ENCODE results near the gene PRAME. TPM values are rescaled to one million over a fixed set of nuclear protein-coding genes. Genes with fewer than 3 reads are reported as not detected.

Gene PRAME
- total and polyA plus RNA-seq, 4 donors, result 0.02 to 1.5 TPM; not detected in 2

- ATAC-seq (ENCODE audit: insufficient read depth, low FRiP score) (no peak), DNase-seq (no peak)
- WGBS, 2 donors, result 73 to 77% methylated on average over 5 of the region's 5 CpGs
- no peak for TF ChIP-seq CTCF (IDR thresholded peaks at IDR 0.05; ENCODE audit: control extremely low read depth, extremely low read depth)
- H3K9ac ChIP-seq (ENCODE audit: insufficient read depth in 1 of 2, low read length in 2 of 2), result no peak overlapping the region
- H3K27me3 ChIP-seq (ENCODE audit: control insufficient read depth in 3 of 3, insufficient read depth in 3 of 3, low read length in 2 of 3), result no peaks in the 10 kb centered on the region
- no peaks in the 10 kb centered on the region for H3K9me3 ChIP-seq (ENCODE audit: control insufficient read depth in 4 of 4, insufficient read depth in 3 of 4, low read length in 3 of 4)
- no peaks in the 10 kb centered on the region for H3K36me3 ChIP-seq (ENCODE audit: control insufficient read depth in 4 of 4, insufficient read depth in 4 of 4, low read length in 4 of 4)
- no peak overlapping the region for H3K4me3 ChIP-seq
- no peaks in the 10 kb centered on the region for H3K4me1 ChIP-seq (ENCODE audit: control insufficient read depth in 5 of 5, insufficient read depth in 5 of 5, low read length in 5 of 5)
- H3K27ac ChIP-seq (ENCODE audit: low read depth in 1 of 2, low read length in 1 of 2), result no peak overlapping the region
These were observed 17.9 kb upstream of the PRAME start for GRCh38 chr22:22576989-22577427.

- DNase-seq (peak; percentile 15 to 52 (median 23)), ATAC-seq (ENCODE audit: insufficient read depth, low FRiP score) (no peak)
- Histone ChIP-seq H3K9ac (ENCODE audit: insufficient read depth in 1 of 2, low read length in 2 of 2) (no peak overlapping the region), H3K9me3 (ENCODE audit: control insufficient read depth in 4 of 4, insufficient read depth in 3 of 4, low read length in 3 of 4) (no peaks in the 10 kb centered on the region), H3K27me3 (ENCODE audit: control insufficient read depth in 3 of 3, insufficient read depth in 3 of 3, low read length in 2 of 3) (peaks cover 0 to 2% (median 0%) of the 10 kb centered on the region in 3 donors), H3K4me1 (ENCODE audit: control insufficient read depth in 5 of 5, insufficient read depth in 5 of 5, low read length in 5 of 5) (no peaks in the 10 kb centered on the region), H3K4me3 (no peak overlapping the region), H3K36me3 (ENCODE audit: control insufficient read depth in 4 of 4, insufficient read depth in 4 of 4, low read length in 4 of 4) (no peaks in the 10 kb centered on the region), H3K27ac (ENCODE audit: low read depth in 1 of 2, low read length in 1 of 2) (no peak overlapping the region)
- 34 to 42% methylated on average over 8 of the region's 8 CpGs for WGBS, 2 donors
- TF ChIP-seq CTCF (IDR thresholded peaks at IDR 0.05; ENCODE audit: control extremely low read depth, extremely low read depth), result peak; percentile 13
These were observed 17.4 kb upstream of the PRAME start for GRCh38 chr22:22576244-22576988.

GRCh38 chr22:22574361-22574760 is 15.3 kb upstream of the PRAME start:
- TF ChIP-seq CTCF (IDR thresholded peaks at IDR 0.05; ENCODE audit: control extremely low read depth, extremely low read depth), result no peak
- no peak overlapping the region for H3K9ac ChIP-seq (ENCODE audit: insufficient read depth in 1 of 2, low read length in 2 of 2)
- DNase-seq (no peak), ATAC-seq (ENCODE audit: insufficient read depth, low FRiP score) (no peak)
- no peak overlapping the region for H3K4me3 ChIP-seq
- H3K36me3 ChIP-seq (ENCODE audit: control insufficient read depth in 4 of 4, insufficient read depth in 4 of 4, low read length in 4 of 4), result no peaks in the 10 kb centered on the region
- H3K27ac ChIP-seq (ENCODE audit: low read depth in 1 of 2, low read length in 1 of 2), result no peak overlapping the region
- no peaks in the 10 kb centered on the region for H3K4me1 ChIP-seq (ENCODE audit: control insufficient read depth in 5 of 5, insufficient read depth in 5 of 5, low read length in 5 of 5)
- peaks cover 0 to 2% (median 0%) of the 10 kb centered on the region in 3 donors for H3K27me3 ChIP-seq (ENCODE audit: control insufficient read depth in 3 of 3, insufficient read depth in 3 of 3, low read length in 2 of 3)
- no peaks in the 10 kb centered on the region for H3K9me3 ChIP-seq (ENCODE audit: control insufficient read depth in 4 of 4, insufficient read depth in 3 of 4, low read length in 3 of 4)
